Ramos (cell line): ENCODE data around the gene TNKS2.
"Not testable (repeated sequence)": the region's sequence is repeated elsewhere in the genome, so short reads cannot be mapped to it uniquely, and the experiment has no call there.

Experiments used
- in situ Hi-C: fragments of 300-500 bp; cut with MboI; formaldehyde crosslinking; loops from one replicate; pipeline ENCODE4 v1.14.3; 2022; ENCODE audit warnings: low sequenced_read_pairs; ENCODE audit not compliant: unreplicated experiment

Gene TNKS2

GRCh38 chr10:91797874-91798648, at the start of gene TNKS2:
Gene TNKS2, plus strand, starts transcription at chr10:91798426. Its CDS starts 265 bp downstream, at chr10:91798691.
- in situ Hi-C loops: no loop called here

- in situ Hi-C loops: not testable (repeated sequence)
Observed at GRCh38 chr10:91749592-91749991, 48.6 kb upstream of the TNKS2 start.

GRCh38 chr10:91756286-91756685, 41.9 kb upstream of the TNKS2 start:
- in situ Hi-C loops: no loop called here

- in situ Hi-C loops: no loop called here
Observed at GRCh38 chr10:91758303-91759146, 39.7 kb upstream of the TNKS2 start.

- in situ Hi-C loops: no loop called here
Observed at GRCh38 chr10:91759581-91759986, 38.6 kb upstream of the TNKS2 start.

GRCh38 chr10:91761721-91762120, 36.5 kb upstream of the TNKS2 start:
- in situ Hi-C loops: no loop called here

GRCh38 chr10:91762878-91763277, 35.3 kb upstream of the TNKS2 start:
- in situ Hi-C loops: no loop called here

GRCh38 chr10:91766676-91767075, 31.6 kb upstream of the TNKS2 start:
- in situ Hi-C loops: no loop called here

- in situ Hi-C loops: no loop called here
Observed at GRCh38 chr10:91768123-91768522, 30.1 kb upstream of the TNKS2 start.

- in situ Hi-C loops: no loop called here
Observed at GRCh38 chr10:91771907-91772306, 26.3 kb upstream of the TNKS2 start.

- in situ Hi-C loops: no loop called here
Observed at GRCh38 chr10:91772461-91772860, 25.8 kb upstream of the TNKS2 start.

GRCh38 chr10:91772869-91773268, 25.4 kb upstream of the TNKS2 start:
- in situ Hi-C loops: no loop called here

GRCh38 chr10:91774571-91774970, 23.7 kb upstream of the TNKS2 start:
- in situ Hi-C loops: no loop called here

- in situ Hi-C loops: no loop called here
Observed at GRCh38 chr10:91775731-91776130, 22.5 kb upstream of the TNKS2 start.

GRCh38 chr10:91776266-91776665, 22.0 kb upstream of the TNKS2 start:
- in situ Hi-C loops: no loop called here

- in situ Hi-C loops: no loop called here
Observed at GRCh38 chr10:91778485-91778884, 19.7 kb upstream of the TNKS2 start.

GRCh38 chr10:91779011-91779605, 19.1 kb upstream of the TNKS2 start:
- in situ Hi-C loops: no loop called here

- in situ Hi-C loops: no loop called here
Observed at GRCh38 chr10:91782539-91782938, 15.7 kb upstream of the TNKS2 start.

GRCh38 chr10:91785830-91786229, 12.4 kb upstream of the TNKS2 start:
- in situ Hi-C loops: no loop called here

- in situ Hi-C loops: no loop called here
Observed at GRCh38 chr10:91787258-91787657, 11.0 kb upstream of the TNKS2 start.

- in situ Hi-C loops: no loop called here
Observed at GRCh38 chr10:91787810-91788209, 10.4 kb upstream of the TNKS2 start.
